HG02678 (cell line): ENCODE data around the gene TRRAP.
"Not testable (repeated sequence)": the region's sequence is repeated elsewhere in the genome, so short reads cannot be mapped to it uniquely, and the experiment has no call there.

Experiments
- ATAC-seq: cut with Tn5 transposase; IDR thresholded peaks from one replicate; pipeline ENCODE4 v1.9.1; 2021; ENCODE audit warnings: mild to moderate bottlenecking, moderate library complexity; ENCODE audit not compliant: unreplicated experiment

The TRRAP gene

DNA sequence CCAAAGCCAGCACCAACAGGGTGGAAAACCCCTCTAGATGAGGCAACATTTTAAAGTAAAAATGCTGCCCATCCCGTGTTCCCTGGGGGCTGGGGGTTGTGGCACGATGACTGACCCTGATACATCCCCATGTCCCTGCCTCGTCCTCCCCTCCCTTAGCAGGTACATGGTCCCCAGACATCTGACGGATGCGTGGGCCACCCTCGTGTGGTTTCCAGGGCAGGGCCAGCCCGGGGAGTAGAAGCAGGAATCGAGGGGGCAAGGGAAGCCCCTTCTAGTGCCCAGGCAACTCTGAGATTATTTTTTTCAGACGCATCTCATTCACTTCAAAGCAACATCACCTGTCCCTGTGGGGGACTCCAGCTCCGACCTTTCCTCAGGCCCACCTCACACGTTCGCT is 12.0 kb upstream of the TRRAP start:
- ATAC-seq: no peak

GRCh38 chr7:98866765-98867164 is 11.6 kb upstream of the TRRAP start:
- no peak for ATAC-seq

DNA sequence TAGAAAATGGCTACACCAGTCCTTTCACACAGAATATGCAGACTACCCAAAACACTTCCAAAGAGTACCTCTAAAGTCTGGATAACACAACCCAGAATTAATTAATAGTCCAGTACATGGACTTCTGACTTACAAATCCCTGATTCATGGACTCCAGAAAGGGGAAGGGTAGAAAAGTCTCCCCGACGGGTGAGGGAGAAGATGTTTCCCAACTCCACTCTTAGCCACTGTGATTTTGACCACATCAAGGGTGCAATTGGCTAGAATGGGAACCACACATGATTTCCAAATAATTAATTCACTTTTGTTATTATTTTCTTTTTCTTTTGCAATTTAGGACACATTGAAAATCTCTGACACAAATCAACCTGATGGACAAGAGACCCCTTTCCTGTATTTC is 9.9 kb upstream of the TRRAP start:
- ATAC-seq: no peak

- ATAC-seq: no peak
Measured at GRCh38 chr7:98869027-98869596, 9.2 kb upstream of the TRRAP start.

- ATAC-seq: peak; percentile 13
Measured at GRCh38 chr7:98869597-98870120, 8.7 kb upstream of the TRRAP start, which contains the start of gene TMEM130. Gene TMEM130, minus strand, starts transcription at chr7:98870014. Its CDS starts 153 bp downstream, at chr7:98869861.

DNA sequence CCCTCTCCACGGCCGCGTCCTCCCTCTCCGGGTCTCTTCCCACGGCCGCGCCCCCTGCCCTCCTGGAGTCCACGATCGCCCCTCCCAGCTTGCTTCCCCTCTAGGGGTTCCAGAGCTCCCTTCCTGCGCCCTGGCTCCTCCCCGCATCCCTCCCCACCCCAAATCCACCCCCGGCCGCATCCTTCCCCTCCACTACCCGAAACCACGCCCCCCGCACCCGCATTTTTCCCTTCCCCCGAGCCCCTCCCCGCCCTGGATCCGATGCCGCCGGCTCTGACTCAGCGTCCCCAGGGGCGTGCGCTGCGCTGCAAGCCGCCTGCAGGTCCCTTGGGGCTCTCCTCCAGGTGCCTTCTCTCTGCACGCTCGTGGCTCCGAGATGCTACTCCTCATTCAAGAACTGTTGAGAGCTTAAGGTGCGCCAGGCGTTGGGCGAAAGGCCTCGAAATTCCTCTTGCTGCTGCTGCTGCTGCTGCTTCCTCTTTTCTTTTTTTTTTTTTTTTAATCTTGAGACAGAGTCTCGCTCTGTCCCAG is 8.1 kb upstream of the TRRAP start:
- ATAC-seq: peak; percentile 65

DNA sequence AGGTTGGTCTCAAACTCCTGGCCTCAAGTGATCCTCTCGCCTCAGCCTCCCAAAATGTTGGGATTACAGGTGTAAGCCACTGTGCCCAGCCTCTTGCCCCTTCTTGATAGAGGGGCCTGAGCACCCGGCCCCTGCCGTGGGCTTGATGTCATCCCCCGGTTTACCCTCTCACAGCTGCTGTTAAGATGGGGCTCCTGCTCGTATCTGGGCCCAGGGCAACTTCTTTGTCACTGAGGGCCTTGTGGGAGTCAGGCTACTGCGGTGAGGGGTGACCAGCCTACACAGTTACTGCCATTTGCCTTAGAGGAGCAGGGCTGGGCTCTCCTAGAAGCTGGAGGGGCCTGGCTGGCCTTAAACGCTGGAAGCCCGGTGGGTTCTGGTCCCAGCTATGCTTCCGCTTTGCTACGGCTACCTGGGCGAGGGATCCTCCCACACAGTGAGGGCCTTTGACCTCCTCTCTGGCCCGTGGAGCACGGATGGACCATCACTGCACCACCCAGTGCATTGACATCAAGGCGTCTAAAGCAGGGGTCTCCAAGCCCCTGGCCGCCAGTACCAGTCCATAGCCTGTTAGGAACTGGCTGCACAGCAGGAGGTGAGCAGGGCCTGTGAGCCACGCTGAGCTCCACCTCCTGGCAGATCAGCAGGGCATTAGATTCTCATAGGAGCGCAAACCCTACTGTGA is 7.4 kb upstream of the TRRAP start:
- no peak for ATAC-seq

DNA sequence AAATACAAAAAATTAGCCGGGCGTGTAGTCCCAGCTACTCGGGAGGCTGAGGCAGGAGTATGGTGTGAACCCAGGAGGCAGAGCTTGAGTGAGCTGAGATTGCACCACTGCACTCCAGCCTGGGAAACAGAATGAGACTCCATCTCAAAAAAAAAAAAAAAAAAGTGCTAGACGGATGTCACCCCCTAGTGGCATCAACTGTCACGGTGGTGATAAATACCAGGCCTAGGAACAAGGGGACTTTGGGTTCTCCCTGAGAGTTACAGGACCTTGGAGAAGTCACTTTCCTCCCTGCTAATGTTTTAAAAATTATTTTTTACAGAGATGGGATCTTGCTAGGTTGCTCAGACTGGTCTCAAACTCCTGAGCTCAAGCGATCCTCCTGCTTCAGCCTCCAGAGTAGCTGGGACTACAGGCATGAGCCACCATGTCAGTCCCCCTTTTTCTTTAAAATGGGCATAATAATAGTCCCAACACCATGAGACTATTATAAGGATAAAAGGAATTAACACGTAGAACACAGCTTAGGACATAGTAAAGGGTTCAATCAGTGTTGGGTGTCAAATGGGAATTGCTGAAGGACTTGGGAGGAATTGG is 5.9 kb upstream of the TRRAP start:
- no peak for ATAC-seq

GRCh38 chr7:98873610-98874009 is 4.7 kb upstream of the TRRAP start:
- ATAC-seq: not testable (repeated sequence)

DNA sequence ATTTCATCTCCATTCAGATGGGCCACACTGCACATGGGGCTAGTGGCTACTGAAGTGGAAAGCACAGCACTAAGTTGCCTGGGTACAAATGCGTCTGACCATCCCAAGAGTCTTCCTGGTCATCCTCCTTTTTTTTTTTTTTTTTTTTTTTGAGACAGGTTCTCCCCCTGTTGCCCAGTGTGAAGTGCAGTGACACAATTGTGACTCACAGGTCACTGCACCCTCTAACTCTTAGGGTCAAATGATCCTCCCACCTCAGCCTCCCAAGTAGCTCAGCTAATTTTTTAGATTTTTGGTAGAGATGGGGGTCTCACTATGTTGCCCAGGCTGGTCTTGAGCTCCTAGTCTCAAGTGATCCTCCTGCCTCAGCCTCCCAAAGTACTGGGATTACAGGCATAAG is 3.4 kb upstream of the TRRAP start:
- ATAC-seq: no peak

GRCh38 chr7:98875501-98875900 is 2.8 kb upstream of the TRRAP start:
- ATAC-seq: no peak

- no peak for ATAC-seq
Measured at GRCh38 chr7:98877146-98877545, 1.2 kb upstream of the TRRAP start.

DNA sequence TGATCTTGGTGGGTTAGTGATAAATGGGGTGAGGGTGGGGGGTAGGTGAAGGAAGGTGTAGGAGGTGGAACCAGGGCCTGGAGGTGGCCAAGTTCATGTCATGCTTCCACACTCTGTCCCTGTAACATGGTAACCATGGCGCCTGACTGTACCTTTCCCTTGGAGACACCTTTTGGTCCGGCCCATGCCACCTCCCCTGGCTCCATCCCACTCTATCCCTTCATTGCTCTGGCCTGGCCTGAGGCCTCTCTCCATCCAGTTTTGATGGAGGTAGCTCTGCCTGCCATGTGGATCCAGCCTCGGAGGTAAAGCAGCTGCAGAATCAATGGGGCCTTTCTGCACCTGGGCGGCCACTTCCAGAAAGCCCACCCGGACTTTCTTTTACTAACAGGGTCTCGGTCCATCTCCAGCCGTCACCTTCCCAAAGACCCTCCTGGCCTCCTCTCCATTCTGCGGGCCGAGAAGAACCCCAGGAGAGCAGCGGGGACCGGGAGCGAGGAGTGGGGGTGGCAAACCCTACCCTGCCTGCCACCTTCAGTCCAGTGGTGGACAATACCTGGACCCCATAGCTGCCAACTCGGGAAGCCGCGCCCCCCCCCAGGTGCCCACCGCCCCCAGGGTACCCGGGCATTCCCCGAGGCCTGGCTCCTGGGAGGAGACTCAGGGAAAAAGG is 504 bp upstream of the TRRAP start:
- ATAC-seq: peak; percentile 1

DNA sequence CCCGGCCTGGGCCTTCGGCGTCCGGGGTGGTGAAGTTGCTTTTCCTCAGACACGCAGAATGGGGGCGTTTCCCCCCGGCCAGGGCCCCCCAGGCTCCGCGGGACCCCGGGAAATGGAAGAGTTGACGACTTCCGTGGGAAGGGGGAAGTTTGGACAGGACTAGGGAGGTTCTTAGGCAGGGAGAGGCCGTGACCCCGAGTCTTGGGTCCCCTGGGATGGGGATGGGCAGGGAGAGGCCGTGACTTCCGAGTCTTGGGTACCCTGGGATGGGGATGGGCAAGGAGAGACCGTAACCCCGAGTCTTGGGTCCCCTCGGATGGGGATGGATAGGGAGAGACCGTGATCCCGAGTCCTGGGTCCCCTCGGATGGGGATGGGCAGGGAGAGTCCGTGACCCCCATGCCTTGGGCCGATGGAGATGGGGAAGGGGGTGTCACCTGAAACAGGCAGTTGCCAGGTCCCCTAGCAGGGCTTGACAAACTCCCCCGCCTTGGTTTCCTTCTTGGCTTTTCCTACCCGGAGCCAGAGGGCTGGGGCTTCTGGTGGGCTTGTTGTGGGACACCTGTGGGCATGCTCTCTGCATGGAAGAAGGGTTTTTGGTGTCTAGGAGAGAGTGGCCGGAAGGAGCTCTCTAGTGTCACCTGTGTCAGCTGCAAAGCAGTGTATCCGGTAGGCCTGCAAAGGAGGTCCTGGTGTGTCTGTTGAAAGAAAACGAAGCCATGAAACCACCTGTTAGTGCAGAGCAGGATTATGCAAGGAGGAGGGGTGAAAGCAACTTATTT is 1.1 kb downstream of the TRRAP start:
- peak; percentile 73 for ATAC-seq

DNA sequence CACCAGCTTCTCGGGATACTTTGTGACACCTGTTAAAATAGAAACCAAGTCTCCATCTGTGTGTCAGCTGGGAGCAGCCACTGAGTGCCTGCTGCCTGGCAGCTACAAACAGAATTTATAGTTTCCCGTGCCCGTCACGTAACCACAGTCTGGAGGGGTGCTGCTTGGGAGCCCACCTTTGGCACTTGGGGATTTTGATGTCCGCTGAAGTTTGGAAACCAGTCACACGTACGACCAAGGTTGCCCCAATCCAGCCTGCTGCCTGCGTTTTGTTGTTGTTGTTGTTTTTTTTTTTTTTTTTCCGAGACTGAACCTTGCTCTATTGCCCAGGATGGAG is 1.6 kb downstream of the TRRAP start:
- no peak for ATAC-seq

DNA sequence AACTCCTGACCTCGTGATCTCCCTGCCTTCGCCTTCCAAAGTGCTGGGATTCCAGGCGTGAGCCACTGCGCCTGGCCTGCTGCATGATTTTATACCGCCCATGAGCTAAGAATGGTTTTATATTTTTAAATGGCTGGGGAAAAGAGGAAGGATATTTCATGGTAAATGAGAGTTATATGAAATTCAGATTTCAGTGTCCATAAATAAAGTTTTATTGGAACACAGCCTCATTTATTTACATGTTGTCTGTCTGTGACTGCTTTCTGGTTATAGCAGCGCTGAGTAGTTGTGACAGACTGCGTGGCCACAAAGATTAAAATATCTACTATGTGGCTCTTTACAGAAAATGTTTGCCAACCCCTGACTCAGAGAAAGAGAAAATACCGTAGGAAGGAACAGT is 2.2 kb downstream of the TRRAP start:
- no peak for ATAC-seq

GRCh38 chr7:98881561-98882315 is 3.4 kb downstream of the TRRAP start:
- ATAC-seq: no peak

DNA sequence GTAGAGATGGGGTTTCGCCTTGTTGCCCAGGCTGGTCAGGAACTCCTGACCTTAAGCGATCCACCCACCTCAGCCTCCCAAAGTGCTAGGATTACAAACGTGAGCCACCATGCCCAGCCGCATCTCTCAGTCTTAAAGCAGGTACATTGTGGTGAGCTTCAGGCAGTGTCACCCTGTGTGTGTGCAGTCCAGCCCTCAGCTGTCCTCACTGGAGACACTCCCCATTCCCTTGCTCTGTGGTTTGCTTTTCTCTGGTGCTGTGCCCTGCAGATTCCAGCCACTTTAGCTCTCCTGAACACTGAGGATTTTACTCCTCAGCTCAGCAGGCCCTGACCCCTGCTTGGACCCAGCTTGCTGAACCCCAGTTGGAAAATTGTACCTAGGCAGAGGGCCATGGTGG is 6.1 kb downstream of the TRRAP start:
- ATAC-seq: no peak

GRCh38 chr7:98887038-98887437 is 8.7 kb downstream of the TRRAP start:
- ATAC-seq: no peak

GRCh38 chr7:98892609-98893008 is 14.3 kb downstream of the TRRAP start:
- no peak for ATAC-seq
